ENCODE results near the gene PTPN4.

The PTPN4 gene

GRCh38 chr2:119836455-119837142 lies 76.9 kb downstream of the PTPN4 start:
- TF ChIP-seq CTCF (IDR thresholded peaks at IDR 0.05; ENCODE audit: poor library complexity, severe bottlenecking), result no peak
- H3K27ac ChIP-seq (ENCODE audit: poor library complexity, severe bottlenecking), result no peak overlapping the region
- H3K27me3 ChIP-seq (ENCODE audit: insufficient read depth, poor library complexity, severe bottlenecking), result no peaks in the 10 kb centered on the region
- DNase-seq (ENCODE audit: low spot score) (no peak), ATAC-seq (ENCODE audit: low read depth) (no peak)
- H3K9me3 ChIP-seq (ENCODE audit: severe bottlenecking), result no peaks in the 10 kb centered on the region
- H3K4me3 ChIP-seq (ENCODE audit: severe bottlenecking), result no peak overlapping the region
- H3K36me3 ChIP-seq (ENCODE audit: low read depth), result no peaks in the 10 kb centered on the region
- H3K4me1 ChIP-seq (ENCODE audit: insufficient read depth, poor library complexity, severe bottlenecking), result peaks cover 10% of the 10 kb centered on the region

- Histone ChIP-seq H3K4me3 (ENCODE audit: severe bottlenecking) (no peak overlapping the region), H3K36me3 (ENCODE audit: low read depth) (no peaks in the 10 kb centered on the region), H3K27ac (ENCODE audit: poor library complexity, severe bottlenecking) (peak overlapping the region; percentile 32), H3K27me3 (ENCODE audit: insufficient read depth, poor library complexity, severe bottlenecking) (no peaks in the 10 kb centered on the region), H3K4me1 (ENCODE audit: insufficient read depth, poor library complexity, severe bottlenecking) (peaks cover 14% of the 10 kb centered on the region), H3K9me3 (ENCODE audit: severe bottlenecking) (no peaks in the 10 kb centered on the region)
- DNase-seq (ENCODE audit: low spot score) (no peak), ATAC-seq (ENCODE audit: low read depth) (no peak; the same call in 2 of the 3 replicates)
- no peak for TF ChIP-seq CTCF (IDR thresholded peaks at IDR 0.05; ENCODE audit: poor library complexity, severe bottlenecking)
Measured at GRCh38 chr2:119837350-119837749, 77.6 kb downstream of the PTPN4 start.

- ATAC-seq (ENCODE audit: low read depth), result peak; percentile 65
- TF ChIP-seq CTCF (IDR thresholded peaks at IDR 0.05; ENCODE audit: poor library complexity, severe bottlenecking), result no peak
- no peaks in the 10 kb centered on the region for H3K36me3 ChIP-seq (ENCODE audit: low read depth)
- H3K9me3 ChIP-seq (ENCODE audit: severe bottlenecking), result no peaks in the 10 kb centered on the region
- peak; percentile 62 for DNase-seq (ENCODE audit: low spot score)
- H3K4me3 ChIP-seq (ENCODE audit: severe bottlenecking), result no peak overlapping the region
- no peaks in the 10 kb centered on the region for H3K27me3 ChIP-seq (ENCODE audit: insufficient read depth, poor library complexity, severe bottlenecking)
- H3K4me1 ChIP-seq (ENCODE audit: insufficient read depth, poor library complexity, severe bottlenecking), result peaks cover 14% of the 10 kb centered on the region
- H3K27ac ChIP-seq (ENCODE audit: poor library complexity, severe bottlenecking), result peak overlapping the region; percentile 32
Measured at GRCh38 chr2:119837759-119838158, 78.0 kb downstream of the PTPN4 start.

GRCh38 chr2:119838179-119838578 lies 78.5 kb downstream of the PTPN4 start:
- H3K9me3 ChIP-seq (ENCODE audit: severe bottlenecking), result no peaks in the 10 kb centered on the region
- ATAC-seq (ENCODE audit: low read depth) (peak; percentile 74), DNase-seq (ENCODE audit: low spot score) (no peak)
- peak overlapping the region; percentile 32 for H3K27ac ChIP-seq (ENCODE audit: poor library complexity, severe bottlenecking)
- no peaks in the 10 kb centered on the region for H3K36me3 ChIP-seq (ENCODE audit: low read depth)
- TF ChIP-seq CTCF (IDR thresholded peaks at IDR 0.05; ENCODE audit: poor library complexity, severe bottlenecking), result no peak
- H3K4me1 ChIP-seq (ENCODE audit: insufficient read depth, poor library complexity, severe bottlenecking), result peaks cover 14% of the 10 kb centered on the region
- H3K27me3 ChIP-seq (ENCODE audit: insufficient read depth, poor library complexity, severe bottlenecking), result no peaks in the 10 kb centered on the region
- no peak overlapping the region for H3K4me3 ChIP-seq (ENCODE audit: severe bottlenecking)

GRCh38 chr2:119841550-119841949 lies 81.8 kb downstream of the PTPN4 start:
- no peaks in the 10 kb centered on the region for H3K36me3 ChIP-seq (ENCODE audit: low read depth)

More at GRCh38 chr2:119841550-119841949, 81.8 kb downstream of the PTPN4 start:
- TF ChIP-seq CTCF (IDR thresholded peaks at IDR 0.05; ENCODE audit: poor library complexity, severe bottlenecking), result no peak
- DNase-seq (ENCODE audit: low spot score) (no peak), ATAC-seq (ENCODE audit: low read depth) (no peak)
- Histone ChIP-seq H3K4me3 (ENCODE audit: severe bottlenecking) (no peak overlapping the region), H3K27me3 (ENCODE audit: insufficient read depth, poor library complexity, severe bottlenecking) (no peaks in the 10 kb centered on the region), H3K9me3 (ENCODE audit: severe bottlenecking) (no peaks in the 10 kb centered on the region), H3K4me1 (ENCODE audit: insufficient read depth, poor library complexity, severe bottlenecking) (peaks cover 14% of the 10 kb centered on the region), H3K27ac (ENCODE audit: poor library complexity, severe bottlenecking) (no peak overlapping the region)

Data from RWPE2 (cell line).